GM18508 (cell line): ENCODE measurements around the gene CHCT1.

ENCODE experiments used
- ATAC-seq: cut with Tn5 transposase; IDR thresholded peaks from one replicate; pipeline ENCODE4 v1.9.1; 2021; ENCODE audit warnings: moderate number of reproducible peaks; ENCODE audit not compliant: insufficient read depth, unreplicated experiment

The CHCT1 gene

DNA sequence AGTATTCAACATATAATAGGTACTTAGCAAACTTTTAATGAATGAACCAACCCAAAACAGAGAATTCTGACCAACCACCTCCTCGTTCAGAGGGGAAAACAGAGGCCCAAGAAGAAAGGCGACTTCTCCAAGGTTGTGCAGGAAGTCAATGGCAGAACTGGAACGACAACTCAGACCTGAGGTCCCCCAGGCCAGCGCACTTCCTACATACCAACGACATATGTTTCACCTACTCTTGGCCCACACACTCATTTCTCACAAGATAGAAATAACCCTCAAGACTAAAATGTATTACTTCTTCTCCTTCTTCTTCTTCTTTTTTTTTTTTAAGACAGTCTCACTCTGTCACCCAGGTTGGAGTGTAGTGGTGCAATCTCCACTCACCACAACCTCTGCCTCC, 14.4 kb downstream of the CHCT1 start:
- ATAC-seq: no peak

- no peak for ATAC-seq
Observed at GRCh38 chr17:60439501-60439900, 17.2 kb downstream of the CHCT1 start.

DNA sequence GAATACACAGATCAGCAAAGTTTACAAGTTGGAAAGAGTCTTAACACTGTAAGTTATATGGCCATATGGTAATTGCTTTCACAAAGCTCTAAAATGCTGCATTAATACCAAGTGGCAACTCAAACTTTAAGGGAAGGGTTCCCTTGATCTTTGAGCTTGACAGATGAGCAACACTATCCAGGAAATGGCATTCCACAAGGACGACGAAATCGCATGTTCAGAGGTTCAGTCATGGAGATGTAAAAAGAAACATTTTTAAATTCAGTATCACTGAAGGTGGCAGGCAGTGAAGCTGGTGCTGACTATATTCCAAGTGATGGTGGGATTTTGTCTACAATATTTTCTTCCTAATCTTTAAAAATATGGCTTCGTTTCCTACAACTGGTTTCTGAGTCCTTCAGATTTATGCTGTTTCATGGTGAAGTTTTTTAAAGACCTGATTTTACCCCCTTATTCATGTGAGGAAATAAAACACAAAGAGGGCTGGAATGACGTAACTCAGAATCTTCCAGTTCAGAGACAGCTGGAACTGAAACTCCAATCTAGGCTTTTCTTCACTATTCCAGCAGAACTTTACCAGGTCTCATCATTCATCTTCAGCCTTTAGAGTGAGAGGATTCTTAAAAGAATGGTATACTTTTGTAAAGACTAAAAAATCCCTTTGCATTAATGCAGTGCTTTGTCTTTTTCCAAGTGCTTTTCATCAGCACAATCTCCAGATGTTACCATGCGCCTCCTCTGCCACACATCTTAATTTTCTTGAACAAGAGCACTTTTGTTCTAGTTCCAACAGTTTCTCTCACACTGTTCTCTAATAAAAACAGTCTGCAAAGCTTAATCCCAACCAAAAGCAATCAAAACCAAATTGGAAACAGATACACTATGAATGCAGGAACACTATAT, 20.2 kb downstream of the CHCT1 start:
- ATAC-seq: no peak

DNA sequence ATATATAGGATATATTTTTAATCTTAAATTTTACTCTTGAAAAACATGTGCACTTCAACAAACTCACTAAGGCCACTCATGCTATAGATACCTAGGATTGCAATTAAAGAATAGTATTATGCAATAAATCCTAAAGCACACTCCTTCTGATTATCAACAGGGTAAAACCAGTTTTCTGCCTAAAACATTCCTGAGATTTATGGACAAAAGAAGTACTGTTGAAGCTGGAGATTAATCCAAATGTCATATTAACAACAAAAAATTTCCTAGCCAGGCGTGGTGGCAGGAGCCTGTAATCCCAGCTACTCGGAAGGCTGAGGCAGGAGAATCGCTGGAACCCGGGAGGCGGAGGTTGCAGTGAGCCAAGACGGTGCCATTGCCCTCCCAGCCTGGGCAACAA, 21.4 kb downstream of the CHCT1 start:
- no peak for ATAC-seq

- no peak for ATAC-seq
Observed at GRCh38 chr17:60445144-60445543, 22.9 kb downstream of the CHCT1 start.

- no peak for ATAC-seq
Observed at GRCh38 chr17:60447375-60447774, 25.1 kb downstream of the CHCT1 start.

DNA sequence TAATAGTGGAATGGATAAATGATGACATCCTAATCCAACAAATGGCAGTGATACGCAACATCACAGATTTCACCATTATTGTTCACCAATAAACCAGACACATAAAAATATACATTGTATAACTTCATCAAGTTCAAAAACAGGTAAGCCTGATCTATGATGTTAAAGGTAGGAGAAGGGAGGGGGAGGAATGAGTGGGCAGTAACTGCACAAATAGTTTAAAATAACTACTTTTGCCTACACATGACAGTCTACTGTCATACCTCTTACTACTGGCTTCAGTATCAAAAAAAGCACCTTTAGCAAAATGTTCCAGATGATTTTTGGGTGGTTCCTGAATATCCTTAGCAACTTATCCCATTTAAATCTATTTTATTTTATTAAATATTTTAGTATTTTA, 28.8 kb downstream of the CHCT1 start:
- no peak for ATAC-seq

GRCh38 chr17:60451965-60452364, 29.7 kb downstream of the CHCT1 start:
- no peak for ATAC-seq

GRCh38 chr17:60455378-60455777, 33.1 kb downstream of the CHCT1 start:
- no peak for ATAC-seq

GRCh38 chr17:60457148-60457547, 34.9 kb downstream of the CHCT1 start:
- no peak for ATAC-seq

GRCh38 chr17:60461584-60461983, 39.3 kb downstream of the CHCT1 start:
- no peak for ATAC-seq

GRCh38 chr17:60463157-60463835, 41.0 kb downstream of the CHCT1 start:
- ATAC-seq: no peak

DNA sequence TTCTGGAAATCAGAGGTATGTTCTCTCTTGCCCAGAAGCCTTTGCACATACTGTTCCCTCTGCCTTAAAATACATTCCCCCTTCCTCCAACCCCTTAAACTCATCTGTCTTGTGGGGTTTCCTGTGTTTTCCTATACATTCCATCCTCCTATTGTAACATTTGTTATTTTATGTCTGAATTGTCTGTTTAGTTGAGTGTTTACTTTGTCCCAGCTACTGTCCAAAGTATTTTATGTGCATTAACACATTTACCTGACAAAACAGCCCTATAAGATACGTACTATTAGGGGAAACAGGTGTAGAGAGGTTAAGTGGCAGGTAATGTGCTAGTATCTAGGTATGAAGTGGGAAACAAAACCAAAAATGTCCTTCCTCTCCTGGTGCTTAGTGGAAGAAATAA, 42.1 kb downstream of the CHCT1 start:
- ATAC-seq: no peak

DNA sequence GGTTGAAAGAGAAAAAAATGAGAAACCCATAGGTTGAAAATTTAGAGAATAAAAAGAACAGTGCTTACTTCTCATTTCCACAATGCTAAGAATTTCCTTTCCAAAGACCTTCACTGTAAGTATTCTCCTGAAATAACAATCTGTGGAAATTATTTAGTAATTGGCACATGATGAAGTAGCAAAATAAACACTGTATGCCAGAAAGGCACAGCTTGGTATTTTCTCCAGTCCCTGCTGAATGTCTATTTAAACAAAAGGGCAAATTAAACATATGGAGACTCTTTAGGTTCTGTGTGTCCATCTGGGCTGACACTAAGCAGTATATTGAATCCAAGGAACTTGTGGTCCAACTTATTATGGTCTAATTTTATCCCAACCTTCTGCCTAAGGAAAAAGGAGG, 46.1 kb downstream of the CHCT1 start:
- ATAC-seq: no peak

- ATAC-seq: no peak
Observed at GRCh38 chr17:60471451-60471850, 49.2 kb downstream of the CHCT1 start.

GRCh38 chr17:60472449-60472848, 50.2 kb downstream of the CHCT1 start:
- no peak for ATAC-seq

- ATAC-seq: no peak
Observed at GRCh38 chr17:60473788-60474187, 51.5 kb downstream of the CHCT1 start.
